ENCODE results near the gene PPM1F.

PPM1F gene

GRCh38 chr22:21963790-21964211 lies 11.2 kb upstream of the PPM1F start:
- TF ChIP-seq, protein P1, sequence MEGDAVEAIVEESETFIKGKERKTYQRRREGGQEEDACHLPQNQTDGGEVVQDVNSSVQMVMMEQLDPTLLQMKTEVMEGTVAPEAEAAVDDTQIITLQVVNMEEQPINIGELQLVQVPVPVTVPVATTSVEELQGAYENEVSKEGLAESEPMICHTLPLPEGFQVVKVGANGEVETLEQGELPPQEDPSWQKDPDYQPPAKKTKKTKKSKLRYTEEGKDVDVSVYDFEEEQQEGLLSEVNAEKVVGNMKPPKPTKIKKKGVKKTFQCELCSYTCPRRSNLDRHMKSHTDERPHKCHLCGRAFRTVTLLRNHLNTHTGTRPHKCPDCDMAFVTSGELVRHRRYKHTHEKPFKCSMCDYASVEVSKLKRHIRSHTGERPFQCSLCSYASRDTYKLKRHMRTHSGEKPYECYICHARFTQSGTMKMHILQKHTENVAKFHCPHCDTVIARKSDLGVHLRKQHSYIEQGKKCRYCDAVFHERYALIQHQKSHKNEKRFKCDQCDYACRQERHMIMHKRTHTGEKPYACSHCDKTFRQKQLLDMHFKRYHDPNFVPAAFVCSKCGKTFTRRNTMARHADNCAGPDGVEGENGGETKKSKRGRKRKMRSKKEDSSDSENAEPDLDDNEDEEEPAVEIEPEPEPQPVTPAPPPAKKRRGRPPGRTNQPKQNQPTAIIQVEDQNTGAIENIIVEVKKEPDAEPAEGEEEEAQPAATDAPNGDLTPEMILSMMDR (conservative IDR thresholded peaks at IDR 0.05; ENCODE audit: low read depth, low read length): no peak
- Histone ChIP-seq H3K4me1 (ENCODE audit: low read depth, poor library complexity, severe bottlenecking) (no peaks in the 10 kb centered on the region), H3K36me3 (ENCODE audit: insufficient read depth) (no peaks in the 10 kb centered on the region), H3K27me3 (ENCODE audit: insufficient read depth, low read depth) (no peaks in the 10 kb centered on the region), H3K27ac (no peak overlapping the region), H3K79me2 (ENCODE audit: insufficient read depth, low read depth) (no peaks in the 10 kb centered on the region), H3K9ac (no peak overlapping the region), H3K4me2 (no peak overlapping the region), H4K20me1 (ENCODE audit: insufficient read depth) (no peaks in the 10 kb centered on the region), H2AFZ (ENCODE audit: low read depth) (no peak overlapping the region), H3K4me3 (IDR thresholded peaks at IDR 0.05; ENCODE audit: insufficient read depth, low read depth, low read length) (no peak overlapping the region)

GRCh38 chr22:21963286-21963685 lies 10.6 kb upstream of the PPM1F start:
- Histone ChIP-seq H3K79me2 (ENCODE audit: insufficient read depth, low read depth) (no peaks in the 10 kb centered on the region), H3K27me3 (ENCODE audit: insufficient read depth, low read depth) (no peaks in the 10 kb centered on the region), H3K4me1 (ENCODE audit: low read depth, poor library complexity, severe bottlenecking) (no peaks in the 10 kb centered on the region), H2AFZ (ENCODE audit: low read depth) (no peak overlapping the region), H3K9ac (no peak overlapping the region), H3K27ac (no peak overlapping the region), H3K4me3 (IDR thresholded peaks at IDR 0.05; ENCODE audit: insufficient read depth, low read depth, low read length) (no peak overlapping the region), H3K4me2 (no peak overlapping the region), H3K36me3 (ENCODE audit: insufficient read depth) (no peaks in the 10 kb centered on the region), H4K20me1 (ENCODE audit: insufficient read depth) (no peaks in the 10 kb centered on the region)
- TF ChIP-seq, protein P1 (conservative IDR thresholded peaks at IDR 0.05; ENCODE audit: low read depth, low read length): no peak

GRCh38 chr22:21962655-21962949 lies 10.0 kb upstream of the PPM1F start:
- H3K4me1 ChIP-seq (ENCODE audit: low read depth, poor library complexity, severe bottlenecking): no peaks in the 10 kb centered on the region
- H4K20me1 ChIP-seq (ENCODE audit: insufficient read depth): no peaks in the 10 kb centered on the region
- H3K27ac ChIP-seq: no peak overlapping the region
- no peak overlapping the region for H3K4me2 ChIP-seq
- TF ChIP-seq, protein P1 (conservative IDR thresholded peaks at IDR 0.05; ENCODE audit: low read depth, low read length): no peak
- H3K36me3 ChIP-seq (ENCODE audit: insufficient read depth): no peaks in the 10 kb centered on the region
- H3K27me3 ChIP-seq (ENCODE audit: insufficient read depth, low read depth): no peaks in the 10 kb centered on the region
- H3K9ac ChIP-seq: no peak overlapping the region
- no peak overlapping the region for H3K4me3 ChIP-seq (IDR thresholded peaks at IDR 0.05; ENCODE audit: insufficient read depth, low read depth, low read length)
- no peaks in the 10 kb centered on the region for H3K79me2 ChIP-seq (ENCODE audit: insufficient read depth, low read depth)
- H2AFZ ChIP-seq (ENCODE audit: low read depth): no peak overlapping the region

GRCh38 chr22:21961886-21962654 lies 9.4 kb upstream of the PPM1F start:
- Histone ChIP-seq H4K20me1 (ENCODE audit: insufficient read depth) (no peaks in the 10 kb centered on the region), H3K27me3 (ENCODE audit: insufficient read depth, low read depth) (no peaks in the 10 kb centered on the region), H3K9ac (no peak overlapping the region), H3K36me3 (ENCODE audit: insufficient read depth) (no peaks in the 10 kb centered on the region), H3K27ac (no peak overlapping the region), H3K79me2 (ENCODE audit: insufficient read depth, low read depth) (no peaks in the 10 kb centered on the region), H3K4me2 (no peak overlapping the region), H2AFZ (ENCODE audit: low read depth) (no peak overlapping the region), H3K4me3 (IDR thresholded peaks at IDR 0.05; ENCODE audit: insufficient read depth, low read depth, low read length) (no peak overlapping the region), H3K4me1 (ENCODE audit: low read depth, poor library complexity, severe bottlenecking) (no peaks in the 10 kb centered on the region)
- TF ChIP-seq, protein P1 (conservative IDR thresholded peaks at IDR 0.05; ENCODE audit: low read depth, low read length): no peak
